CD14-positive monocyte (primary cell): Measurements from ENCODE around the gene PDE4B. TPM values are rescaled to one million over a fixed set of nuclear protein-coding genes. Genes with fewer than 3 reads are reported as not detected.

Source experiments
- DNase-seq, 3 donors: peaks; one replicate each; pipeline ENCODE4 v3.0.0-alpha.2; 2011 to 2022
- H2AFZ ChIP-seq: 2 replicates; pipeline ENCODE4 v1.6.0; 2012; ENCODE audit warnings: mild to moderate bottlenecking, low read depth, low read length, inconsistent platforms; ENCODE audit not compliant: insufficient read depth, poor library complexity, severe bottlenecking
- H3K27ac ChIP-seq, 2 donors: 1 replicate in 1 of 2; 2 replicates in 1 of 2; pipeline ENCODE4 v1.5.1; 2012 to 2013; ENCODE audit warnings: low read length in 2 of 2, control low read depth in 1 of 2, inconsistent platforms in 1 of 2, low read depth in 1 of 2, mild to moderate bottlenecking in 1 of 2
- H3K27me3 ChIP-seq, 2 donors: one replicate each; pipeline versions ENCODE4 v1.6.0 to v1.6.1; 2011 to 2013; ENCODE audit warnings: low read length in 2 of 2; ENCODE audit not compliant: control insufficient read depth in 2 of 2, insufficient read depth in 2 of 2
- H3K36me3 ChIP-seq, 2 donors: replicated peaks in 1 of 2; 1 replicate in 1 of 2; 2 replicates in 1 of 2; pipeline versions ENCODE4 v1.5.1 to v1.6.1; 2012 to 2013; ENCODE audit warnings: low read length in 2 of 2, control low read depth in 1 of 2, inconsistent platforms in 1 of 2, mild to moderate bottlenecking in 1 of 2; ENCODE audit not compliant: insufficient read depth in 2 of 2, control insufficient read depth in 1 of 2
- H3K4me1 ChIP-seq, 2 donors: 1 replicate in 1 of 2; 2 replicates in 1 of 2; pipeline versions ENCODE4 v1.5.1 to v1.6.1; 2012 to 2013; ENCODE audit warnings: low read length in 2 of 2, control low read depth in 1 of 2, inconsistent platforms in 1 of 2, mild to moderate bottlenecking in 1 of 2, moderate library complexity in 1 of 2; ENCODE audit not compliant: insufficient read depth in 2 of 2, control insufficient read depth in 1 of 2
- H3K4me2 ChIP-seq: replicated peaks from 2 replicates; pipeline ENCODE3; 2012; ENCODE audit warnings: low read length, moderate library complexity, mild to moderate bottlenecking; ENCODE audit not compliant: poor library complexity, severe bottlenecking; ENCODE audit errors: extremely low read depth
- H3K4me3 ChIP-seq, 3 experiments: fragments of 200-600 bp in 1 of 3; sonication (generic) in 1 of 3; replicated peaks in 1 of 3; 1 replicate in 2 of 3; 2 replicates in 1 of 3; pipeline ENCODE4 v1.5.1; 2011 to 2013; ENCODE audit warnings: low read length in 3 of 3, mild to moderate bottlenecking in 3 of 3, control low read depth in 2 of 3, low read depth in 2 of 3, inconsistent platforms in 1 of 3, moderate library complexity in 1 of 3
- H3K79me2 ChIP-seq: 2 replicates; pipeline ENCODE4 v1.6.0; 2012; ENCODE audit warnings: mild to moderate bottlenecking, control low read depth, inconsistent platforms, low read length, moderate library complexity; ENCODE audit not compliant: insufficient read depth
- H3K9ac ChIP-seq: 2 replicates; pipeline ENCODE4 v1.6.0; 2017; ENCODE audit warnings: low read length, mild to moderate bottlenecking; ENCODE audit not compliant: insufficient read depth, poor library complexity, severe bottlenecking
- H3K9me3 ChIP-seq, 2 donors: replicated peaks in 1 of 2; 1 replicate in 1 of 2; 2 replicates in 1 of 2; pipeline versions ENCODE4 v1.5.1 to v1.6.1; 2012 to 2013; ENCODE audit warnings: low read length in 2 of 2, control low read depth in 1 of 2; ENCODE audit not compliant: control insufficient read depth in 1 of 2, insufficient read depth in 1 of 2
- H4K20me1 ChIP-seq: 2 replicates; pipeline ENCODE4 v1.6.0; 2012; ENCODE audit warnings: mild to moderate bottlenecking, low read length, control low read depth, moderate library complexity; ENCODE audit not compliant: insufficient read depth
- H3K27ac Mint-ChIP-seq, 7 donors: one replicate each; pipeline ENCODE4 v1.8.0; 2020; ENCODE audit warnings: mild to moderate bottlenecking in 7 of 7, mixed read lengths in 7 of 7, moderate library complexity in 6 of 7, inconsistent platforms in 2 of 7
- H3K27me3 Mint-ChIP-seq, 3 donors: one replicate each; pipeline ENCODE4 v1.8.0; 2021 to 2022; ENCODE audit warnings: low read depth in 3 of 3, mild to moderate bottlenecking in 3 of 3, mixed read lengths in 3 of 3, moderate library complexity in 3 of 3, inconsistent platforms in 1 of 3
- H3K36me3 Mint-ChIP-seq, 2 donors: one replicate each; pipeline ENCODE4 v1.8.0; 2020; ENCODE audit warnings: mixed read lengths in 2 of 2, inconsistent platforms in 1 of 2, mild to moderate bottlenecking in 1 of 2
- H3K4me1 Mint-ChIP-seq: one replicate; pipeline ENCODE4 v1.8.0; 2020; ENCODE audit warnings: mild to moderate bottlenecking, mixed read lengths
- H3K4me3 Mint-ChIP-seq, 2 donors: one replicate each; pipeline ENCODE4 v1.8.0; 2020; ENCODE audit warnings: mild to moderate bottlenecking in 2 of 2, mixed read lengths in 2 of 2, moderate library complexity in 1 of 2
- H3K9me3 Mint-ChIP-seq, 7 donors: one replicate each; pipeline ENCODE4 v1.8.0; 2020 to 2022; ENCODE audit warnings: mixed read lengths in 7 of 7, mild to moderate bottlenecking in 6 of 7, moderate library complexity in 6 of 7, inconsistent platforms in 2 of 7
- WGBS: methylation state at CpG from one replicate; pipeline ENCODE4 v1.1.5; 2013; ENCODE audit warnings: missing lambda C conversion rate; ENCODE audit not compliant: insufficient coverage; 5-methylcytosine and 5-hydroxymethylcytosine counted together
- intact Hi-C, 2 donors: fragments of 100-400 bp; cut with micrococcal nuclease; formaldehyde crosslinking; loops; one replicate each; pipeline versions ENCODE4 v1.15.0 to v1.15.1; 2023
- polyA plus RNA-seq, 3 donors: library from polyadenylated mRNA; depleted of rRNA in 1 of 3; unstranded in 2 of 3; stranded (reverse) in 1 of 3; fragments of 300-500 nt in 2 of 3; fragments of >200 nt in 1 of 3; fragmentation: Illumina TruSeq in 2 of 3; gene quantifications; 1 replicate in 2 of 3; 2 replicates in 1 of 3; pipeline ENCODE4 v1.2.3, GENCODE V29; 2012 to 2021
- TF ChIP-seq, protein P1 (sequence below): fragments of 200-600 bp; IDR thresholded peaks from one replicate; pipeline ENCODE4 v1.8.0; 2022; ENCODE audit warnings: antibody characterized with exemption, mild to moderate bottlenecking

PDE4B gene
- polyA plus RNA-seq, 3 donors: 17.2 to 52.8 (median 25.2) TPM

DNA sequence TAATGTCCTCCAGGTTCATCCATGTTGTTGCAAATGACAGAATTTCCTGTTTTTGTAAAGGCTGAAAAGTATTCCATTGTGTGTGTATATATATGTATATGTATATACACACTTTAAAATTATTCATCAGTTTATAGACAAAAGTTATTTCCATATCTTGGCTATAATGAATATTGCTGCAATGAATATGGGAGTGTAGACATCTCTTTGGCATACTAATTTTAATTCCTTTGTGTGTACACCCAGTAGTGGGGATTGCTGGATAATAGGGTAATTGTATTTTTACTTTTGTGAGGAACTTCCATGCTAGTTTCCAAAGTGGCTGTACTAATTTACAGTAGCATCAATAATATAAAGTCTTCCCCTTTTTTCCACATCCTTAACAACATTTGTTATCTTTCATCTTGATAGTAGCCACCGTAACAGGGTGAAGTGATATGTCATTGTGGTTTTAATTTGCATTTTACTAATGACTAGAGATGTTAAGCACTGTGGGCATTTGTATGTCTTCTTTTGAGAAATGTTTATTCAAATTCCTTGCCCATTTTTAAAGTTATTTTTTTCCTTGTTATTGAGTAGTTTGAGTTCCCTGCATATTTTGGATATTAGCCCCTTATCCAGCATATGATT, 243.0 kb downstream of the PDE4B start:
- H3K9ac ChIP-seq: no peak overlapping the region
- Mint-ChIP-seq H3K36me3 (no peaks in the 10 kb centered on the region), H3K27ac (no peak overlapping the region), H3K9me3 (peaks cover 0 to 3% (median 2%) of the 10 kb centered on the region in 7 donors), H3K4me3 (no peak overlapping the region), H3K4me1 (no peaks in the 10 kb centered on the region), H3K27me3 (peaks cover 0 to 1% (median 0%) of the 10 kb centered on the region in 3 donors)
- TF ChIP-seq, protein P1, sequence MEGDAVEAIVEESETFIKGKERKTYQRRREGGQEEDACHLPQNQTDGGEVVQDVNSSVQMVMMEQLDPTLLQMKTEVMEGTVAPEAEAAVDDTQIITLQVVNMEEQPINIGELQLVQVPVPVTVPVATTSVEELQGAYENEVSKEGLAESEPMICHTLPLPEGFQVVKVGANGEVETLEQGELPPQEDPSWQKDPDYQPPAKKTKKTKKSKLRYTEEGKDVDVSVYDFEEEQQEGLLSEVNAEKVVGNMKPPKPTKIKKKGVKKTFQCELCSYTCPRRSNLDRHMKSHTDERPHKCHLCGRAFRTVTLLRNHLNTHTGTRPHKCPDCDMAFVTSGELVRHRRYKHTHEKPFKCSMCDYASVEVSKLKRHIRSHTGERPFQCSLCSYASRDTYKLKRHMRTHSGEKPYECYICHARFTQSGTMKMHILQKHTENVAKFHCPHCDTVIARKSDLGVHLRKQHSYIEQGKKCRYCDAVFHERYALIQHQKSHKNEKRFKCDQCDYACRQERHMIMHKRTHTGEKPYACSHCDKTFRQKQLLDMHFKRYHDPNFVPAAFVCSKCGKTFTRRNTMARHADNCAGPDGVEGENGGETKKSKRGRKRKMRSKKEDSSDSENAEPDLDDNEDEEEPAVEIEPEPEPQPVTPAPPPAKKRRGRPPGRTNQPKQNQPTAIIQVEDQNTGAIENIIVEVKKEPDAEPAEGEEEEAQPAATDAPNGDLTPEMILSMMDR: no peak
- no peaks in the 10 kb centered on the region for H3K36me3 ChIP-seq
- intact Hi-C loops: no loop called here
- no peak for DNase-seq
- no peak overlapping the region for H3K4me2 ChIP-seq
- no peak overlapping the region for H2AFZ ChIP-seq
- peaks cover 0 to under 1% of the 10 kb centered on the region in 2 donors for H3K9me3 ChIP-seq
- H3K79me2 ChIP-seq: no peaks in the 10 kb centered on the region
- no peak overlapping the region for H3K27ac ChIP-seq
- H3K27me3 ChIP-seq: no peaks in the 10 kb centered on the region
- no peaks in the 10 kb centered on the region for H3K4me1 ChIP-seq
- no peaks in the 10 kb centered on the region for H4K20me1 ChIP-seq
- WGBS: no CpG with 5 or more reads among the region's 1 CpG
- H3K4me3 ChIP-seq: no peak overlapping the region

DNA sequence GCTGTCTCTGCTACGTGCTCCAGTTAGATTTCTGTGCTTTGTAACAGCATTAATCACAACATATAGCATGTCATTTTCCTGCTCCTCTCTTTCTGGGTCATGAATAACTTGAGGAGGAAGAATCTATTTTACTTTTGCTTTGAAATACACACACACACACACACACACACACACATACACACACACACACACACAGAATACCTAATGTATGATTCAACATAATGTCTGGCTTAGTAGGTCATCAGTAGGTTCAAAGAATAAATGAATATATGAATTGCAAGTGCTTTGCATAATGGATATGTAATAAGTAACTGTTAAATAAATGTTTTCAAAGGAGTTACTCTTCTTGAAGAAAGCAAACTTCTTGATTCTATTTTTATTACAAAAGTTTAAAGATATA, 249.0 kb downstream of the PDE4B start:
- H4K20me1 ChIP-seq: no peaks in the 10 kb centered on the region
- DNase-seq: no peak
- no peaks in the 10 kb centered on the region for H3K4me1 ChIP-seq
- no CpG with 5 or more reads among the region's 1 CpG for WGBS
- no peak overlapping the region for H3K27ac ChIP-seq
- no peak overlapping the region for H3K4me3 Mint-ChIP-seq
- TF ChIP-seq, protein P1: no peak
- no peaks in the 10 kb centered on the region for H3K9me3 ChIP-seq
- no peaks in the 10 kb centered on the region for H3K4me1 Mint-ChIP-seq
- peaks cover 0 to 3% (median 0%) of the 10 kb centered on the region in 7 donors for H3K9me3 Mint-ChIP-seq
- H3K27ac Mint-ChIP-seq: no peak overlapping the region
- H3K36me3 Mint-ChIP-seq: no peaks in the 10 kb centered on the region
- no peaks in the 10 kb centered on the region for H3K79me2 ChIP-seq
- H3K4me2 ChIP-seq: no peak overlapping the region
- no peak overlapping the region for H2AFZ ChIP-seq
- H3K36me3 ChIP-seq: no peaks in the 10 kb centered on the region
- intact Hi-C loops: no loop called here
- H3K27me3 ChIP-seq: no peaks in the 10 kb centered on the region
- no peak overlapping the region for H3K9ac ChIP-seq
- no peaks in the 10 kb centered on the region for H3K27me3 Mint-ChIP-seq
- H3K4me3 ChIP-seq: no peak overlapping the region
